Activated CD4-positive, alpha-beta T cell treated with anti-CD3 and anti-CD28 coated beads for 24 hours (primary cell): ENCODE measurements around the gene SPEM2.

Experiments
- DNase-seq, 2 donors: peaks; one replicate each; pipeline ENCODE4 v3.0.0-alpha.2; 2020; ENCODE audit warnings: low read depth in 2 of 2

SPEM2 gene

GRCh38 chr17:7421186-7421585, 4.2 kb upstream of the SPEM2 start:
- DNase-seq = no peak

- no peak for DNase-seq
These were observed 1.7 kb upstream of the SPEM2 start for GRCh38 chr17:7423679-7424078.

- no peak for DNase-seq
These were observed 340 bp downstream of the SPEM2 start for GRCh38 chr17:7425756-7426155.

GRCh38 chr17:7426203-7426863, 917 bp downstream of the SPEM2 start:
- no peak for DNase-seq

- no peak for DNase-seq
These were observed 1.6 kb downstream of the SPEM2 start for GRCh38 chr17:7426896-7427489.

GRCh38 chr17:7427549-7427948, 2.1 kb downstream of the SPEM2 start:
- no peak for DNase-seq

GRCh38 chr17:7428557-7428956, 3.1 kb downstream of the SPEM2 start, which contains the start of gene SPEM3:
Gene SPEM3, plus strand, starts transcription at chr17:7428857. Its CDS starts 46 bp downstream, at chr17:7428903.
- no peak for DNase-seq

GRCh38 chr17:7429722-7430121, 4.3 kb downstream of the SPEM2 start:
- no peak for DNase-seq

GRCh38 chr17:7431231-7431630, 5.8 kb downstream of the SPEM2 start:
- DNase-seq = no peak

- no peak for DNase-seq
These were observed 6.9 kb downstream of the SPEM2 start for GRCh38 chr17:7432296-7432695.

- peak; percentile 29 to 40 for DNase-seq
These were observed 10.5 kb downstream of the SPEM2 start for GRCh38 chr17:7435676-7436555.

GRCh38 chr17:7436556-7437368, 11.3 kb downstream of the SPEM2 start:
- peak; percentile 65 to 68 for DNase-seq

- DNase-seq = no peak
These were observed 12.0 kb downstream of the SPEM2 start for GRCh38 chr17:7437369-7437863.

- DNase-seq = peak; percentile 45 to 63
These were observed 12.7 kb downstream of the SPEM2 start for GRCh38 chr17:7437950-7438614.

- DNase-seq = no peak
These were observed 13.4 kb downstream of the SPEM2 start for GRCh38 chr17:7438656-7439460.

GRCh38 chr17:7439462-7440112, 14.2 kb downstream of the SPEM2 start, which contains the start of gene FGF11:
Gene FGF11, plus strand, starts transcription at chr17:7439512. Its CDS starts 109 bp downstream, at chr17:7439621.
- DNase-seq = no peak

GRCh38 chr17:7440113-7440833, 14.9 kb downstream of the SPEM2 start:
- DNase-seq = peak in 1 of 2 donors; percentile 48

GRCh38 chr17:7440834-7441195, 15.4 kb downstream of the SPEM2 start:
- DNase-seq = no peak

- no peak for DNase-seq
These were observed 15.8 kb downstream of the SPEM2 start for GRCh38 chr17:7441266-7441665.
